Stimulated activated CD8-positive, alpha-beta memory T cell treated with anti-CD3 and anti-CD28 coated beads, Interleukin-7, amount 100 ng/mL, for 4 hours (primary cell): ENCODE measurements around the gene RHOH.
"Not testable (repeated sequence)": the region's sequence is repeated elsewhere in the genome, so short reads cannot be mapped to it uniquely, and the experiment has no call there.

ENCODE experiments used
- DNase-seq, 2 donors: peaks; one replicate each; pipeline ENCODE4 v3.0.0-alpha.2; 2020; ENCODE audit warnings: low read depth in 2 of 2

RHOH gene

GRCh38 chr4:40196724-40197281 lies at the start of gene RHOH:
Gene RHOH, plus strand, starts transcription at chr4:40197031. Its CDS starts 46,356 bp downstream, at chr4:40243387.
- peak; percentile 71 to 86 for DNase-seq

DNA sequence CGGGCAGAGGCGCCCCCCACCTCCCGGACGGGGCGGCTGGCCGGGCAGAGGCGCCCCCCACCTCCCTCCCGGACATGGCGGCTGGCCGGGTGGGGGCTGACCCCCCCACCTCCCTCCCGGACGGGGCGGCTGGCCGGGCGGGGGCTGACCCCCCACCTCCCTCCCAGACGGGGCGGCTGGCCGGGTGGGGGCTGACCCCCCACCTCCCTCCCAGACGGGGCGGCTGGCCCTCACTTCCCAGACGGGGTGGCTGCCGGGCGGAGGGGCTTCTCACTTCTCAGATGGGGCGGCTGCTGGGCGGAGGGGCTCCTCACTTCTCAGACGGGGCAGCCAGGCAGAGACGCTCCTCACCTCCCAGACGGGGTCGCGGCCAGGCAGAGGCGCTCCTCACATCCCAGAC lies 49.3 kb upstream of the RHOH start:
- DNase-seq = not testable (repeated sequence)

GRCh38 chr4:40149960-40150385 lies 46.9 kb upstream of the RHOH start:
- peak; percentile 32 to 60 for DNase-seq

- DNase-seq = no peak
Observed at GRCh38 chr4:40150932-40151331, 45.9 kb upstream of the RHOH start.

DNA sequence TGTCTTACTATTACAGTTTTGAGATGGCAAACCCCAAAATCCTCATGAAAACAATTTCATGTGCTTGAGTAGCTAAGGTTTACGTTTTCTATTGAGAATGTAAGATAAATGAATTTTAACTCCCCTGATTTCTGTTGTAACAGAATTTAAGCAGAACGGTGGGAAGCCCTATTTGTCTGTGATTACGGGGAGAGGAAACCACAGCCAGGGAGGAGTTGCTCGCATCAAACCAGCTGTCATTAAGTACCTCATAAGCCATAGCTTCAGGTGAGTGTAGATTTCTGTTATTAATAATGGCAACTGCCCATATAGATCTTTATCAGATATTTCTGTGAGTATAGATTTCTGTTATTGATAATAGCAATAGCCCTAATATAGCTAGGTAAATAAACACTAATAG lies 44.2 kb upstream of the RHOH start:
- no peak for DNase-seq

- no peak for DNase-seq
Observed at GRCh38 chr4:40157436-40157835, 39.4 kb upstream of the RHOH start.

GRCh38 chr4:40160258-40160657 lies 36.6 kb upstream of the RHOH start:
- no peak for DNase-seq

GRCh38 chr4:40164459-40164858 lies 32.4 kb upstream of the RHOH start:
- no peak for DNase-seq

- DNase-seq = no peak
Observed at GRCh38 chr4:40165916-40166315, 30.9 kb upstream of the RHOH start.

DNA sequence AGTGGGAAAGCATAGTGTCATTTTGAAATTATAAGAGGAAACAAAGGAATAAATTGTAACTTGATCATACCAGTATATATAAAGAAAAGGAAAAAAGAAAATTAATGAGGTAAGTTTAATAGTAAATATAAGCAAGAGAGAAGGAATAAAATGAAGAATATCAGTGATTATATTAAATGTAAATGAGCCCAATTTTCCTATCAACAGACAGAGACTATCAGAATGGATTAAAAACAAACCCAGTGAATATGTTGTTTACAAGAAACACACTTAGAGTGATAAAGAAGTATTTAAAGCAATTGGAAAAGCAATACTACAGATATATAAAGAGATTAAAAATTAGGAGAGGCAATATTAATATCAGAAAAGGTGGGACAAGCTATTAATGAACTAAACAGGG lies 28.8 kb upstream of the RHOH start:
- DNase-seq = no peak

- no peak for DNase-seq
Observed at GRCh38 chr4:40170588-40170987, 26.2 kb upstream of the RHOH start.

- DNase-seq = no peak
Observed at GRCh38 chr4:40173470-40173875, 23.4 kb upstream of the RHOH start.

- DNase-seq = no peak
Observed at GRCh38 chr4:40176602-40177001, 20.2 kb upstream of the RHOH start.

GRCh38 chr4:40177591-40177990 lies 19.2 kb upstream of the RHOH start:
- no peak for DNase-seq

- no peak for DNase-seq
Observed at GRCh38 chr4:40178672-40179071, 18.2 kb upstream of the RHOH start.

GRCh38 chr4:40179360-40179759 lies 17.5 kb upstream of the RHOH start:
- DNase-seq = no peak

GRCh38 chr4:40180356-40180755 lies 16.5 kb upstream of the RHOH start:
- DNase-seq = no peak

GRCh38 chr4:40182001-40182400 lies 14.8 kb upstream of the RHOH start:
- no peak for DNase-seq

- DNase-seq = no peak
Observed at GRCh38 chr4:40182954-40183353, 13.9 kb upstream of the RHOH start.

DNA sequence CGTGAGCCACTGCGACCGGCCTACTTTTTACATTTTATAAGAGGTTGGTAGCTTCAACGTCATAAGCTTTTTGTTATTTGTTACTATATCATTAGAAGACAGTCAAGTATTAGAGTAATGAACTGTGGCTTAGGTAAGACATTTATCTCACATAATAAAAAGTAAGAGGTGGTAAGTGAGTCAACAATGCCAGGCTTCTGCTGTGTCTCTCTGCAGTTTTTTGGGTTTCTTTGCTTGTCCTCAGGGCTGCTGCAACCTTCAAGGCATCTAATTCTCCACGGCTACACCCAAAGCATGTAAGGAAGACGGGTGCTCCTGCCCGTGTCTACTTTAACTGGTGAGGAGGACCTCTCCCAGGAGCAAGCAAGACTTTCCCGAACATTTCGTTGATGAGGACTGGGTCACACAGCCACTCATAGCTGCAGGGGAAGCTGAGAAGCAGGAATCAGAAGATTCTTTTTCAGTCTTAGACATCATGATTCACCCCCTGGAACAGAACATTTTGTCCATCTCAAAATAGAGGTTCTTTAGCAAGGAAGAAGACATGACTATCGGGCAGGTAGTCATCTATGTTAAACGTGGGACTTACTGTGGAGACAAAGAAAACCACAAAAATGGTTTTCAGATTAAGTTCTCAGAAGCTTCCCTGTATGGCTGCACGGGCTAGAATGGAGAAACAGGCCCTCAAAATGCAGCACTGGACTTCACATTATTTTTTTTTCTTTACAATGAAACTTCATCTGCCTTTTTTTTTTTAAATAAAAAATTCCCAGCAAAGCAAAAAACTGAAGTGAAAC lies 13.0 kb upstream of the RHOH start:
- no peak for DNase-seq

DNA sequence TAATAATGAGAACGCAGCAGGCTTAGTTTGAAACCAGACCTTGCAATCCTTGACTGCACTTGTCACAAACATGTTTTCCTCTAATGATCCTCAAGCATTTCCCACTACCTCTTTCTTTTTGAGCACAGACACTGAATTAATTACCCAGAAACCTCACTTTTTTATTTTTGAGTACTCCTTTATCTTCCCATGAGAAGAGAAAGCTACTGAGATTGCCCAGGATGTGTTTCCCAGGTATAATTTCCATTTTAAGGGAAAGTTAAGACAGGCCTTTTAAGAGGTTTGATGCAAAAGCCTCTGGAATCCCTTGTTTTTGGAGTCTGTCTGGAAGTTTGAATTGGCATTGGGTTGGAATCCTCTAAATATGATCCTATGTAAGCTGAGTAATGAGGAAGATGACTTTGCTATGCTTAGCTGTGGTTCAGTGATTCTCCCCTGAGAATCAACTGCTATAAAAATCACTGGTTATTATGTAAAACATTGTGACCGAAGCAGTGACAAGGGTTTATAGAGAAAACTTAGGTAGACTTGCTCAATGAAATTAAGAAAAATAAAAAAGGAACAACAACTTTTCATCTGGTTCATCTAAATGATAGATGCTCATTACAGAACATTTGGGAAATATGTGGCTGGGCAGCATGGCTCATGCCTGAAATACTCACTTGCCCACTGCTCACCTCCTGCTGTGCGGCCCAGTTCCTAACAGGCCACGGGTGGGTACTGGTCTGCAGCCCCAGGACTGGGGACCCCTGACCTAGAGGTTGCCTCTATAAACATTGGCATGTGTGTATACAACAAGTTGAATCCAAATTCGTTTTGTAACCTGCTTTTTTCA lies 10.8 kb upstream of the RHOH start:
- DNase-seq = no peak

- no peak for DNase-seq
Observed at GRCh38 chr4:40186665-40187014, 10.2 kb upstream of the RHOH start.

GRCh38 chr4:40187386-40187906 lies 9.4 kb upstream of the RHOH start:
- DNase-seq = no peak
